ENCODE results near the gene PSMG4.

DNA sequence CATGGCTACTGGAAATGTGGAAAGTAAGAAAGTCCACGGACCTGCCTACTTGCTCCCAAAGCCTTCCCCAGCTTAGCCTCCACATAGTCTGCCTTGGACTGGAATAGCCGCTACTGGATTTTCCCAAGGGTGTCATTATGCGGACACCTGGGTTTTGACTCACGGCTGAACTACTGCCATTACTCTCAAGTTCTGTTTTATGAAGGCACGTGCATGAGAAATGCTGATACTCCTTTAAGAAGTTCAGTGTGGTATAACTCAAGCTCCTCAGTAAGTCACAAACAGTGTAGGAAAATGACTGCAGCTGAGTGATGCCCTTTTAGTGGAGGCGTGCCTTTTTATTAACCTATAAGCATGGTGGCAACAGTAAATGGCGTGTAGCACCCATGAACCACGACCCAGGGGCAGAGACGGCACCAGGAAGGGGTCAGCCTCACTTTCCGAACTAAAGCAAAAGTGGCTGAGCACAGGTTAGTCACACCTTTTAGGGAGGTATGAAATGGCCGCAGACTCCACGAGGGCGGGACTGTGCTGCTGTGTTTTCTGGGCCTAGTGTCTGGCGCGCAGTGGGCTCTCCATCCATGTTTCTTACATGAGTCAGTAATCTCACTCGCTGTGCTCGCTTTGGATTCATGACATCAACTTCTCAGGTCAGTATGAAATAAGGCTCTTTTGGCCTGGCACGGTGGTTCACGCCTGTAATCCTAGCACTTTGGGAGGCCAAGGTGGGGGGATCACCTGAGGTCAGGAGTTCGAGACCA, 23.9 kb downstream of the PSMG4 start:
- TF ChIP-seq, protein P1, sequence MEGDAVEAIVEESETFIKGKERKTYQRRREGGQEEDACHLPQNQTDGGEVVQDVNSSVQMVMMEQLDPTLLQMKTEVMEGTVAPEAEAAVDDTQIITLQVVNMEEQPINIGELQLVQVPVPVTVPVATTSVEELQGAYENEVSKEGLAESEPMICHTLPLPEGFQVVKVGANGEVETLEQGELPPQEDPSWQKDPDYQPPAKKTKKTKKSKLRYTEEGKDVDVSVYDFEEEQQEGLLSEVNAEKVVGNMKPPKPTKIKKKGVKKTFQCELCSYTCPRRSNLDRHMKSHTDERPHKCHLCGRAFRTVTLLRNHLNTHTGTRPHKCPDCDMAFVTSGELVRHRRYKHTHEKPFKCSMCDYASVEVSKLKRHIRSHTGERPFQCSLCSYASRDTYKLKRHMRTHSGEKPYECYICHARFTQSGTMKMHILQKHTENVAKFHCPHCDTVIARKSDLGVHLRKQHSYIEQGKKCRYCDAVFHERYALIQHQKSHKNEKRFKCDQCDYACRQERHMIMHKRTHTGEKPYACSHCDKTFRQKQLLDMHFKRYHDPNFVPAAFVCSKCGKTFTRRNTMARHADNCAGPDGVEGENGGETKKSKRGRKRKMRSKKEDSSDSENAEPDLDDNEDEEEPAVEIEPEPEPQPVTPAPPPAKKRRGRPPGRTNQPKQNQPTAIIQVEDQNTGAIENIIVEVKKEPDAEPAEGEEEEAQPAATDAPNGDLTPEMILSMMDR (optimal IDR thresholded peaks at IDR 0.05 in 1 of 3, IDR thresholded peaks at IDR 0.05 in 1 of 3, conservative IDR thresholded peaks at IDR 0.05 in 1 of 3; ENCODE audit: extremely low read depth in 1 of 3, insufficient read depth in 2 of 3, low read length in 3 of 3), result no peak
- no peak for TF ChIP-seq EZH2 (IDR thresholded peaks at IDR 0.05; ENCODE audit: low read length)
